Smooth muscle cell (in vitro differentiated cells): ENCODE results near the gene RAPGEF1. TPM values are rescaled to one million over a fixed set of nuclear protein-coding genes. Genes with fewer than 3 reads are reported as not detected.

ENCODE experiments used
- DNase-seq: peaks from one replicate; lab custom pipeline; 2025; ENCODE audit not compliant: unreplicated experiment; lab: John Stamatoyannopoulos, UW
- H2AFZ ChIP-seq: fragments of 200-600 bp; sonication (generic); 2 replicates; pipeline ENCODE4 v1.6.0; 2016; ENCODE audit warnings: antibody characterized with exemption, low read depth, mild to moderate bottlenecking
- H3F3A ChIP-seq: fragments of 200-600 bp; sonication (generic); 2 replicates; pipeline ENCODE4 v1.6.0; 2017; ENCODE audit warnings: antibody characterized with exemption, low read depth
- H3K27ac ChIP-seq: fragments of 200-600 bp; sonication (generic); 2 replicates; pipeline ENCODE4 v1.5.1; 2016; ENCODE audit warnings: low read depth, mild to moderate bottlenecking
- H3K27me3 ChIP-seq: fragments of 200-600 bp; sonication (generic); 2 replicates; pipeline ENCODE4 v1.6.1; 2016; ENCODE audit warnings: low read depth, mild to moderate bottlenecking
- H3K36me3 ChIP-seq: fragments of 200-600 bp; sonication (generic); 2 replicates; pipeline ENCODE4 v1.5.1; 2016; ENCODE audit warnings: low read depth
- H3K4me1 ChIP-seq: fragments of 200-600 bp; sonication (generic); 2 replicates; pipeline ENCODE4 v1.5.1; 2016; ENCODE audit warnings: low read depth
- H3K4me2 ChIP-seq: fragments of 200-600 bp; sonication (generic); 2 replicates; pipeline ENCODE4 v1.6.0; 2016; ENCODE audit warnings: mild to moderate bottlenecking
- H3K4me3 ChIP-seq: fragments of 200-600 bp; sonication (generic); 2 replicates; pipeline ENCODE4 v1.5.1; 2016; ENCODE audit warnings: mild to moderate bottlenecking
- H3K79me2 ChIP-seq: fragments of 200-600 bp; sonication (generic); 2 replicates; pipeline ENCODE4 v1.6.0; 2016; ENCODE audit warnings: low read depth, mild to moderate bottlenecking
- H3K9ac ChIP-seq: fragments of 200-600 bp; sonication (generic); 2 replicates; pipeline ENCODE4 v1.6.0; 2016; ENCODE audit warnings: low read depth
- H3K9me3 ChIP-seq: fragments of 200-600 bp; sonication (generic); replicated peaks from 2 replicates; pipeline ENCODE4 v1.5.1; 2016; ENCODE audit warnings: low read depth
- H4K20me1 ChIP-seq: fragments of 200-600 bp; sonication (generic); 2 replicates; pipeline ENCODE4 v1.6.0; 2016; ENCODE audit warnings: low read depth
- CTCF ChIP-seq: fragments of 200-600 bp; sonication (generic); IDR thresholded peaks from 2 replicates; pipeline ENCODE4 v1.5.1; 2017; ENCODE audit warnings: borderline replicate concordance, mild to moderate bottlenecking, antibody characterized with exemption; ENCODE audit not compliant: insufficient read depth, poor library complexity, severe bottlenecking
- WGBS: methylation state at CpG from one replicate; pipeline ENCODE4 v1.1.7; 2016; ENCODE audit warnings: low lambda C conversion rate; 5-methylcytosine and 5-hydroxymethylcytosine counted together
- polyA plus RNA-seq: library from polyadenylated mRNA; unstranded; fragments of >200 nt; fragmentation: Nextera tagmentation; extraction: Ambion mirVana; gene quantifications from 2 replicates; pipeline ENCODE4 v1.2.1, GENCODE V29; 2016
- total RNA-seq: library from RNA; depleted of rRNA; stranded (reverse); fragments of >200 nt; gene quantifications from 2 replicates; pipeline ENCODE4 v1.2.3, GENCODE V29; 2014

The RAPGEF1 gene
- total and polyA plus RNA-seq, 2 experiments from 2014 or later, result 16.4 to 17.8 TPM

- no peak for DNase-seq
- Histone ChIP-seq H3K4me2 (no peak overlapping the region), H3K36me3 (no peaks in the 10 kb centered on the region), H2AFZ (no peak overlapping the region), H3K4me1 (no peaks in the 10 kb centered on the region), H3K4me3 (no peak overlapping the region), H3K9me3 (no peaks in the 10 kb centered on the region), H3K27me3 (no peaks in the 10 kb centered on the region), H3F3A (no peaks in the 10 kb centered on the region), H3K27ac (no peak overlapping the region), H4K20me1 (no peaks in the 10 kb centered on the region), H3K79me2 (no peaks in the 10 kb centered on the region), H3K9ac (no peak overlapping the region)
- TF ChIP-seq CTCF, result no peak
- WGBS, result 96% methylated on average over 14 of the region's 14 CpGs
Observed at GRCh38 chr9:131587906-131588305, 152.0 kb downstream of the RAPGEF1 start.

- Histone ChIP-seq H3K9ac (no peak overlapping the region), H3K79me2 (no peaks in the 10 kb centered on the region), H4K20me1 (no peaks in the 10 kb centered on the region), H3K4me1 (no peaks in the 10 kb centered on the region), H3K27ac (no peak overlapping the region), H3K4me3 (no peak overlapping the region), H3K27me3 (no peaks in the 10 kb centered on the region), H2AFZ (no peak overlapping the region), H3K4me2 (no peak overlapping the region), H3K36me3 (no peaks in the 10 kb centered on the region), H3K9me3 (no peaks in the 10 kb centered on the region), H3F3A (no peaks in the 10 kb centered on the region)
- no peak for TF ChIP-seq CTCF
- DNase-seq, result no peak
- 95% methylated on average over 9 of the region's 9 CpGs for WGBS
Observed at GRCh38 chr9:131587331-131587730, 152.5 kb downstream of the RAPGEF1 start.

GRCh38 chr9:131585375-131585774 is 154.5 kb downstream of the RAPGEF1 start:
- Histone ChIP-seq H3K4me2 (no peak overlapping the region), H4K20me1 (no peaks in the 10 kb centered on the region), H3F3A (no peaks in the 10 kb centered on the region), H3K4me3 (no peak overlapping the region), H2AFZ (no peak overlapping the region), H3K27ac (no peak overlapping the region), H3K27me3 (no peaks in the 10 kb centered on the region), H3K79me2 (no peaks in the 10 kb centered on the region), H3K9me3 (no peaks in the 10 kb centered on the region), H3K9ac (no peak overlapping the region), H3K36me3 (no peaks in the 10 kb centered on the region), H3K4me1 (no peaks in the 10 kb centered on the region)
- no peak for DNase-seq
- WGBS, result 79% methylated on average over 8 of the region's 8 CpGs
- TF ChIP-seq CTCF, result no peak

GRCh38 chr9:131584858-131585257 is 155.0 kb downstream of the RAPGEF1 start:
- H3K79me2 ChIP-seq, result no peaks in the 10 kb centered on the region
- H4K20me1 ChIP-seq, result no peaks in the 10 kb centered on the region
- no peak for TF ChIP-seq CTCF
- H3K4me1 ChIP-seq, result no peaks in the 10 kb centered on the region
- H3K4me2 ChIP-seq, result no peak overlapping the region
- no peaks in the 10 kb centered on the region for H3F3A ChIP-seq
- no peaks in the 10 kb centered on the region for H3K36me3 ChIP-seq
- DNase-seq, result no peak
- H3K27ac ChIP-seq, result no peak overlapping the region
- no peaks in the 10 kb centered on the region for H3K27me3 ChIP-seq
- H3K9ac ChIP-seq, result no peak overlapping the region
- H2AFZ ChIP-seq, result no peak overlapping the region
- WGBS, result 98% methylated on average over 7 of the region's 7 CpGs
- no peaks in the 10 kb centered on the region for H3K9me3 ChIP-seq
- no peak overlapping the region for H3K4me3 ChIP-seq
